GM18870 (cell line): ENCODE data around the gene ILF3.

ENCODE experiments used
- ATAC-seq: cut with Tn5 transposase; IDR thresholded peaks from one replicate; pipeline ENCODE4 v1.9.1; 2021; ENCODE audit warnings: moderate library complexity; ENCODE audit not compliant: unreplicated experiment

Gene ILF3

GRCh38 chr19:10727685-10728201, 73.6 kb downstream of the ILF3 start:
- no peak for ATAC-seq

GRCh38 chr19:10729411-10729810, 75.3 kb downstream of the ILF3 start:
- ATAC-seq = no peak

GRCh38 chr19:10730932-10731331, 76.8 kb downstream of the ILF3 start:
- no peak for ATAC-seq

GRCh38 chr19:10735741-10736140, 81.6 kb downstream of the ILF3 start:
- ATAC-seq = no peak

- no peak for ATAC-seq
Measured at GRCh38 chr19:10736189-10736588, 82.0 kb downstream of the ILF3 start.

- no peak for ATAC-seq
Measured at GRCh38 chr19:10736916-10737551, 82.9 kb downstream of the ILF3 start.

- no peak for ATAC-seq
Measured at GRCh38 chr19:10737722-10738121, 83.6 kb downstream of the ILF3 start.

GRCh38 chr19:10740798-10741197, 86.7 kb downstream of the ILF3 start:
- no peak for ATAC-seq
